OCI-M2 (cell line): ENCODE results near the gene MS4A12.
"Not testable (repeated sequence)": the region's sequence is repeated elsewhere in the genome, so short reads cannot be mapped to it uniquely, and the experiment has no call there.

Source experiments
- DNase-seq: peaks from one replicate; lab custom pipeline; 2025; ENCODE audit not compliant: unreplicated experiment; lab: John Stamatoyannopoulos, UW

MS4A12 gene

GRCh38 chr11:60492488-60493009 is at the start of gene MS4A12:
TSS of gene MS4A12 (plus strand) at chr11:60492778. CDS start at chr11:60497319, 4,541 bp downstream.
- DNase-seq: no peak

GRCh38 chr11:60447070-60447469 is 45.5 kb upstream of the MS4A12 start:
- no peak for DNase-seq

GRCh38 chr11:60447846-60448245 is 44.7 kb upstream of the MS4A12 start:
- no peak for DNase-seq

GRCh38 chr11:60451185-60451584 is 41.4 kb upstream of the MS4A12 start:
- DNase-seq: not testable (repeated sequence)

GRCh38 chr11:60454212-60454611 is 38.4 kb upstream of the MS4A12 start:
- no peak for DNase-seq

DNA sequence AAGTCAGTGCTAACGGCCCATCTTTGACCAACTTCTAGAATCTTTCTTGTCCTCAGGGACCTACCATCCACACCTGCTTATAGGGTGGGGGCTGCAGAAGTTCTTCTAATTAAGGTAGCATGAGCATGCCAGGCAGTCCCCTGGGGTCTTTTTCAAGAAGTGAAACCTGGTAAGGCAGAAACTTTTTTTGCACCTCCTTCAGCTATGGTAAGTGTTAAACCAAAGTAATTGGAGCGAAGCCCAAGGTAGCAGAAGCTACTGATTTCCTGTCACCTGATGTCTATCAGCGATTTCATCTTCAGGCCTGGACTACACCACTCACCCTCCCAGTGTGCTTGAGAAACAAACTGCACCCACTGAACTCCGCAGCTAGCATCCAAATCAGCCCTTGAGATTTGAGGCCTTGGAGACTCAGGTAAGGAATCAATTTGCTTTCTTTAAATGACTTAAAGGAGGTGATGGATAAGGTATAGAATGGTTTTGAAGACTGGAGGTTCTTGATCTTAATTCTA is 37.0 kb upstream of the MS4A12 start, which contains the start of gene MS4A1:
TSS of gene MS4A1 (plus strand) at position 317 of the 512 bp plus-strand sequence. CDS start 6,528 bp downstream, outside the sequence.
- DNase-seq: no peak

- no peak for DNase-seq
Observed at GRCh38 chr11:60457576-60457975, 35.0 kb upstream of the MS4A12 start.

GRCh38 chr11:60459345-60459744 is 33.2 kb upstream of the MS4A12 start:
- DNase-seq: no peak

DNA sequence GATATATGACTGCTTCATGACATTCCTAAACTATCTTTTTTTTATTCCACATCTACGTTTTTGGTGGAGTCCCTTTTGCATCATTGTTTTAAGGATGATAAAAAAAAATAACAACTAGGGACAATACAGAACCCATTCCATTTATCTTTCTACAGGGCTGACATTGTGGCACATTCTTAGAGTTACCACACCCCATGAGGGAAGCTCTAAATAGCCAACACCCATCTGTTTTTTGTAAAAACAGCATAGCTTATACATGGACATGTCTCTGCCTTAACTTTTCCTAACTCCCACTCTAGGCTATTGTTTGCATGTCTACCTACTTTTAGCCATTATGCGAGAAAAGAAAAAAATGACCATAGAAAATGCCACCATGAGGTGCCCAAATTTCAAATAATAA is 23.7 kb upstream of the MS4A12 start:
- no peak for DNase-seq

- DNase-seq: no peak
Observed at GRCh38 chr11:60469723-60470122, 22.9 kb upstream of the MS4A12 start.

DNA sequence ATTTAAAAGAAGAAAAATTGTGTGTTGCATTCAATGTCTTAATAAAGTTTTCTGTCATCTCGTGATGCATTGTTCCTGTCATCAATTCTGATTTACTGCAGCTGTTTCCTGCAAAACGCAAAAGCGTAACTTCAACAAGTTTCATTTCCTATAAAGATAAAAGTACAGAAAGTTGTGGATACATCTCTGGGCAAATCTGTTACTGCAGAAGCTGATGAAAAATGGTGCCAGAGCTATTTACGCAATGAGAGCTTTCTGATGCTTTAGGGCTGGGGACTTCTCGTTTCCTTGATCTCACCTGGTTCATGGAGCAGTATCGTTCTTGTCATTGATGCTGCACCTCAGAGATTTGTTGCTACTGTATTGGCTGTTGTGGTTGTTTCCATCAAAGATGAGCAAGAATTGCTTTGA is 15.5 kb upstream of the MS4A12 start:
- no peak for DNase-seq

DNA sequence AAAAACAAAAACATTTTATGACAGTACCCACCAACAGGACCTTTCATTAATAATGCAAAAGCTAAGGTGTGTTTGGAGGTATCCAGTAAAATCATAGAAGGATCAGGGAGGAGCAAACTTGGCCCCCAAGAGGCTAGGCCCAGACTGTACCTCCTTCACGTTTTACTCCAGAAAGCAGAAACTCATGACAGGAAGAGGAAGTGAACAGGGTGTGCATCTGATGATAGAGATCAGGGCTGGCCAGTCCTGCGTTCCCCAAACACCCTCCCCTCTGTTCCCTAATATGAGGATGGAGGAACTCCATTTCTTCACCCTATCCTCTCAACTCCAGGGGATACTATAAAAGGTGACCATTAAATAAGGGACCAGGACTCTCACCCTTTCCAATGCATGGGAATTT is 10.2 kb upstream of the MS4A12 start:
- no peak for DNase-seq

GRCh38 chr11:60485987-60486386 is 6.6 kb upstream of the MS4A12 start:
- DNase-seq: no peak

- no peak for DNase-seq
Observed at GRCh38 chr11:60493454-60493853, 876 bp downstream of the MS4A12 start.

GRCh38 chr11:60498399-60498798 is 5.8 kb downstream of the MS4A12 start:
- no peak for DNase-seq

DNA sequence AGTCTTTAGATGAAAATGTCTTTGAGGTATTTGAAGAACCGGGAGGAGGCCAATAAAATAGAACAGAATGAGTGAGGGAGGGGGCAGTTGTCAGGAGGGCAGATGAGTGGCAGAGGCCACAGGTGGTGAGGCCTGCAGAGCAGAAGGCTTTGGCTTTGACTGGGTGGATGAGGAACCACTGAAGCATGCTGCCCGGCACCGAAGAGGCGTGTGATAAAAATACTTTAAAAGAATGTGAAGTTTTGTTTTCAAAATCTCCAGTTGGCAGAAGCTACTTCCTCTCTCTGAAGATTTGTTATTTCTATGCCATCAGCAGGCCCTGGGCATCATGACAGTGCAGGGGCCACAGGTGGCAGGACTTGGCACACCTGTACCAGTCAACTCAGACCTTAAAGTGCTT is 6.3 kb downstream of the MS4A12 start:
- DNase-seq: no peak

DNA sequence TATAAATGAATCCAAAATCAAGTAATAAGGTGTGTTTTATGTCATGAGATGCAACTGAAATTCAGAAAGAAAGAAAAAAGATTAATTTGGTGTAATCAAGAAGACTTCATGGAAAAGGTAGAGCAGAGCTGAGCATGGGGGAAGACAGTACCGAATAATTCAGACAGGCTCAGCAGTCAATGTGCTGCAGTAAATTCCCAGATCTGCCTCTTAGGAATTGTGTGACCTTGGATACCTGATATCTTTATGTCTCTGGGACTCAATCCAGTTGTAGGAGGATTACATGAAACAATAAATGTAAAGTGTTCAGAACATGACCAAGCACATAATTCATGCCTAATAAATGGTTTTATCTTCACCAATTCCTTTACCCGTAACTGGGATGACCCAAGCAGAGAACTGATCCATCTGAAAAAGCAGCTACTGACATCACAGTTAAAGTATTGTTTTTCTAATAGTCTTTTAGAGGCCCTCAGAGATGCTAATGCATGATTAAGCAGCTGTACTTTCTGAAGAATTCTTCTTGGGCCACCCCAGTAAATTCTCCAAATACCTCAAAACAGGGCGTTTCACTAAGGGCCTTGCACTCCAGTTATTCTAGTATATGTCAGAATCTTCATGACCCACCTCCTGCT is 7.8 kb downstream of the MS4A12 start:
- no peak for DNase-seq

GRCh38 chr11:60502221-60502775 is 9.7 kb downstream of the MS4A12 start:
- no peak for DNase-seq

DNA sequence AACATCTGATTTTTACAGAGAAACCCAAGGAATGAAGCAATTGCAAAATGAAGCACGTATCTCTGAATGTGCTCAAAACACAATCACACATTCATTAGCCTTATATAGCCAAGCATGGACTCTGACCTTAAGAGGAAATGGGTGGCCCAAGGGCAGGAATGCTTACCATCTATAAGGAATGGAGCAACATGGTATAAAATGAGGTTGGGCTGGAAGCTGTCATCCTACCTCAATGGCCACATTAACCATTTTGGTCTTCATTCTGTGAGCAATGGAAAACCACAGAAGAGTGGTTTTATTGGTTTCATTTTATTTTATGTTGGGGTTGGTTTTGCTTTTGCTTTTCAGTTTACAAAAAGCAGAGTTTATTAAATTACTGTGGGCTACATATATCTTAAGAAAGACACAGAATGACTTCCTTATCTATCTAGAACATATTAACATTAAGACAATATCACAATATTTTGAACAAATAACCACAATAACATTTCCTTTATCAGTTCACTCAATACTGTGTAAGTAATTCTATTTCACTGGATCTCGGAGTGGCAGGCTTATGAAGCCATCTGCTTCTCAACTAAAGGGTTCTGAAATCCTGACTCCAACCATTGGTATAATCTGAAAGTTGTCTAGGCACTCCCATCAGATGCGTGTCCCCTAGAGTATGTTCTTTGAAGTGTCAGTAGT is 11.8 kb downstream of the MS4A12 start:
- DNase-seq: no peak

DNA sequence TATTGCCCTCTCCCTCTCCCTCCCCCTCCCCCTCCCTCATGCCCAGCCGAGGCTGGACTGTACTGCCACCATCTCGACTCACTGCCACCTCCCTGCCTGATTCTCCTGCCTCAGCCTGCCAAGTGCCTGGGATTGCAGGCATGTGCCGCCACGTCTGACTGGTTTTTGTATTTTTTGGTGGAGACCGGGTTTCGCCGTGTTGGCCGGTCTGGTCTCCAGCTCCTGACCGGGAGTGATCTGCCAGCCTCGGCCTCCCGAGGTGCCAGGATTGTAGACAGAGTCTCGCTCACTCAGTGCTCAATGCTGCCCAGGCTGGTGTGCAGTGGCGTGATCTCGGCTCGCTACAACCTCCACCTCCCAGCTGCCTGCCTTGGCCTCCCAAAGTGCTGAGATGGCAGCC is 17.0 kb downstream of the MS4A12 start:
- DNase-seq: not testable (repeated sequence)

- not testable (repeated sequence) for DNase-seq
Observed at GRCh38 chr11:60510209-60510608, 17.6 kb downstream of the MS4A12 start.

GRCh38 chr11:60511393-60511792 is 18.8 kb downstream of the MS4A12 start:
- DNase-seq: no peak
